GM12873 (cell line): Measurements from ENCODE around the gene POLR1A.

Experiments
- TF ChIP-seq, protein P1 (sequence below): IDR thresholded peaks from 2 replicates; pipeline ENCODE4 v1.5.1; 2012; ENCODE audit warnings: low read depth, mild to moderate bottlenecking, moderate library complexity, low read length, control low read depth; ENCODE audit not compliant: insufficient read depth; ENCODE audit errors: missing control alignments

The POLR1A gene

DNA sequence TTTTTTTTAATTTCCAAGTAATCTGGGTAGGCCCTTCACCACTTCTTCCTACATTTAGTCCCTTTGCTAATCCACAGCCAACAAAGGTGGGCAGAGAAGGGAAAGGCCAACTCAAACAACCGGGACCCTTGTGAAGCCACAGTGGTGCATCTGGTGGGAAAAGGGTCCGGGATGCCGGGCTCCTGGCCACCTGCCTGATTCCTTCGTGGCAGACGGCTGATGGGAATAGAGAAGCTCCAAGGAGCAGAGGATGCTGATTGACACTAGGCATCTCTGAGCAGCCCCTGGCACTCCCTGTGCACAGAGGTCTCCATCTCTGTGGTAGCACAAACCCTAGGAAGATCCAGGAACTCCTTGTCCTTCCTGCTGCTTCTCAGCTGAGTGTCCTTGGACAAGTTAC is 37.0 kb downstream of the POLR1A start:
- TF ChIP-seq, protein P1, sequence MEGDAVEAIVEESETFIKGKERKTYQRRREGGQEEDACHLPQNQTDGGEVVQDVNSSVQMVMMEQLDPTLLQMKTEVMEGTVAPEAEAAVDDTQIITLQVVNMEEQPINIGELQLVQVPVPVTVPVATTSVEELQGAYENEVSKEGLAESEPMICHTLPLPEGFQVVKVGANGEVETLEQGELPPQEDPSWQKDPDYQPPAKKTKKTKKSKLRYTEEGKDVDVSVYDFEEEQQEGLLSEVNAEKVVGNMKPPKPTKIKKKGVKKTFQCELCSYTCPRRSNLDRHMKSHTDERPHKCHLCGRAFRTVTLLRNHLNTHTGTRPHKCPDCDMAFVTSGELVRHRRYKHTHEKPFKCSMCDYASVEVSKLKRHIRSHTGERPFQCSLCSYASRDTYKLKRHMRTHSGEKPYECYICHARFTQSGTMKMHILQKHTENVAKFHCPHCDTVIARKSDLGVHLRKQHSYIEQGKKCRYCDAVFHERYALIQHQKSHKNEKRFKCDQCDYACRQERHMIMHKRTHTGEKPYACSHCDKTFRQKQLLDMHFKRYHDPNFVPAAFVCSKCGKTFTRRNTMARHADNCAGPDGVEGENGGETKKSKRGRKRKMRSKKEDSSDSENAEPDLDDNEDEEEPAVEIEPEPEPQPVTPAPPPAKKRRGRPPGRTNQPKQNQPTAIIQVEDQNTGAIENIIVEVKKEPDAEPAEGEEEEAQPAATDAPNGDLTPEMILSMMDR, result no peak

DNA sequence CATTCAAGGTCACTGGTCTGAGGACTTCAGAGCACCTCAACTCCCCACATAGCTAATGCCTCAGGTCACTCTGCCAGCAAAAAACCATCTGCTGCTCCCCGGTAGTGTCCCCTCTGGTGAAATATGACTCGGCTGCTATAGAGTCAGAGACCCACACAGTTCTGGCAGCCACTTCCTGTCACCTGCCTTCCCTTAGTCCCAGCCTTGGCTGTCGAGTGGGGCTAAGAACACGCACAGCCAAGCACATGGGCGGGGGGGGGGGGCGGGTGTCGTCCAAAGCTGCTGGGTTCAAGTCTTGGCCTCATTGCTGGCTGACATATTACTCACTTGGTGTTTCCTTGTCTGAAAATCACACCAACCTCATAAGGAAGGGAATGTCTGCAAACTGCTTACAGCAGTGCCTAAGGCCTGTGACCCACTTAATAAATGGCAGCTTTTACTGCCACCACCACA is 37.5 kb downstream of the POLR1A start:
- TF ChIP-seq, protein P1, result no peak

DNA sequence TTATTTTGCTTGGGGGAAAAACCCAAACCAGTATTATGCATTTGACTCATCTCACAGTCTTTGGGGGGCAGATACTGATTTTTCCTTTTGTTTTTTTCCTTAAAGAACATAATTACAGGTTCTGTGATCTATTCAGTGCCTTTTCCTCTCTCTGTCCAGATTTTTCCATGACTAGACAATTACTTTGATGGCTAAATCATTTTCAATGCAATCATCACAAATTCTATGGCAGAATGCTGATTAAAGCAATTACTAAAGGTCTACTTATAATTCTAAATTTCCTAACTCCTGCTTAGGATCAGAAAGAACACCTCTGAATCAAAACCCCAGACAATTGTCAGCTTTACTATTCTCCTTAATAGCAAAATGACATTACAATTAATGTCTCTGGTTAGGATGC is 38.8 kb downstream of the POLR1A start:
- TF ChIP-seq, protein P1, result no peak

DNA sequence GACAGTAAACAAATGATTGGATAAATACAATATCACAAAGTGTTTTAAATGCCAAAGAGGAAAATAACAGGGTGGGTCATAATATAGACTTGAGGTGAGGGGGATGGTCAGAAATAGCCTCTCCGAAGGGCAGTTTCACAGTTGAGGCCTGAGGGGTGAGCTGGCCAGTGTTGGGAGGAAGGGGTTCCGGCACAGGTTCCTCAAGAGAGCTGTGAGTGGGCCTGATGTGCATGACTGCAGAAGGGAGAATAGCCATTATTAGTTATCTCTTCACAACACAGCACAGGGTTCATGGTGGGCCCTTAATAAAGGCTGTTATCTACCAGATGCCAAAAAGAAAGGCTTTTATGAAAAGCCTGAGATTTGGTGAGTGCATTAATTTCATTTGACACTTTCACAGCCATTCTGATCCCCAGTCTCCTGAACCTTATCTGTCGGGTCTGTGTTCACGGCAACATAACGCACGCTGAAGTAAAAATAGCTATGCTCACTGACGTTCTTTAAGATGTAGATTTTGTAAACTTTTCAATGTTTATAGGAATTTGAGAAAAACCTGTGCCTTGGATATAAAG is 39.6 kb downstream of the POLR1A start:
- TF ChIP-seq, protein P1, result no peak

DNA sequence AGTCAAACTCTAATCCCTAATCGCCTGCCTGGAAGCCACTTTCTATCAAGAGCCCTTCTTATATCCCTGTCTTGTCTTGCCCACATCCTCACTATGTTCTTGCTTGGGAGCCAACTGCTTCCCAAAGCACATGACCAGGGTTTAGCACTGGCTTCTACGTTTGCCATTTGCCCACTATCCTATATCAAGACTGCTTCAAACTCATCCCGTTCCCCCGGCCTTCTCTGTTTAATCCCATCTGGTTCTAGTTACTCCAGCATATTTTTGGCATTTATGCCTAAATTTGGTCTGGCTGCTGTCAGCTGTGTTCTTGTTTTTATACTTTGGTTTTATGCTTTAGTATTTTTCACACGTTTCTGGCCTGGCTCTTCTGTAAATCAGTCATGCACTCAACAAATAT is 40.2 kb downstream of the POLR1A start:
- TF ChIP-seq, protein P1, result no peak

DNA sequence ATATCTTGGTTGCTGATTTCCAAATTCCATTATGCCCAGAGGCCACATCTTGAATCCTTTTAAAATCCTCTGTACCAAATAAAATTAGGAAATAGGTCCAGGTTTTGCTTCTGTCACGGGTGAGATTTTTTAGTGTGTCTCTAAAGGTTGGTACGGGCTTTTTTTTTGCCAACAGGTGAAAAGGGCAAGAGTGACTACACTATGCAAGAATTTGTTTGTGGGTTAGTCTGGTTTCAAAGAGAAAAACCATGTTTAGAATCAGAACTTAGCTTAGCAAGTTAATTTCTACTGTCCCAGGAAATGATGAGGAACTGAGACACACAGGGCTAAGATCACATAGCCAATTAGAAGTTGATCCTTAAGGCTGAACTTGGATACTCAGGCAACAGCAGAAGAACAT is 41.7 kb downstream of the POLR1A start:
- TF ChIP-seq, protein P1, result no peak

DNA sequence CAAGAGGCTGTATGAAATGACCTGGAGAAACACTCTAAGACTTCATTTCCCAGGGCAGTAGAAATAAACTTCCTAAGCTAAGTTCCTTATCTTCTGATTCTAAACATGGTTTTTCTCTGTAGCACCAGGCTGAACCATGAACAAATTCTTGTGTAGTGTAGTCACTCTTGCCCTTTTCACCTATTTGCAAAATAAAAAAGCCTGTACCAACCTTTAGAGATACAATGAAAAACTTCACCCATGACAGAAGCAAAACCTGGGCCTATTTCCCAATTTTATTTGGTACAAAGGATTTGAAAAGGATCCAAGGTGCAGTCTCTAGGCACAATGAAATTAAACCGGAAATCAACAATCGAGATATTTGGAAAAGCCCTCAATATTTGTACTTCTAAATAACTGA is 43.6 kb downstream of the POLR1A start:
- TF ChIP-seq, protein P1, result no peak
